Kidney (tissue), 14 donors: ENCODE measurements around the gene CRBN. TPM values are rescaled to one million over a fixed set of nuclear protein-coding genes. Genes with fewer than 3 reads are reported as not detected.
A peak's percentile ranks its signal among the peaks of the same experiment; 100 is the strongest.

ENCODE experiments used
- DNase-seq, 5 donors: peaks; one replicate each; pipeline ENCODE4 v3.0.0-alpha.2; 2013 to 2020
- FAIRE-seq: peaks from 2 replicates; lab custom pipeline; 2012; peaks lifted over from hg19 to GRCh38; lab: Jason Lieb, UNC
- H3K27ac ChIP-seq, 2 donors: one replicate each; pipeline ENCODE4 v1.7.0; 2013; ENCODE audit warnings: low read depth in 2 of 2, low read length in 2 of 2, inconsistent platforms in 1 of 2
- H3K27me3 ChIP-seq: one replicate; pipeline ENCODE4 v1.7.1; 2013; ENCODE audit warnings: low read length, inconsistent platforms; ENCODE audit not compliant: control insufficient read depth, insufficient read depth
- H3K36me3 ChIP-seq, 3 donors: one replicate each; pipeline versions ENCODE4 v1.7.0 to v1.7.1; 2013; ENCODE audit warnings: low read length in 3 of 3, control low read depth in 1 of 3, inconsistent platforms in 1 of 3; ENCODE audit not compliant: insufficient read depth in 3 of 3, control insufficient read depth in 2 of 3
- H3K4me1 ChIP-seq, 3 donors: one replicate each; pipeline versions ENCODE4 v1.7.0 to v1.7.1; 2013; ENCODE audit warnings: low read length in 3 of 3, inconsistent platforms in 1 of 3, low read depth in 1 of 3; ENCODE audit not compliant: control insufficient read depth in 2 of 3, insufficient read depth in 2 of 3
- H3K4me3 ChIP-seq, 3 donors: one replicate each; pipeline versions ENCODE4 v1.7.0 to v1.8.1; 2013; ENCODE audit warnings: low read length in 3 of 3, control low read depth in 1 of 3, inconsistent platforms in 1 of 3
- H3K9ac ChIP-seq, 3 donors: one replicate each; pipeline versions ENCODE4 v1.7.0 to v1.7.1; 2013; ENCODE audit warnings: low read length in 3 of 3, control low read depth in 1 of 3, inconsistent platforms in 1 of 3
- H3K9me3 ChIP-seq, 3 donors: one replicate each; pipeline versions ENCODE4 v1.7.0 to v1.7.1; 2013; ENCODE audit warnings: low read length in 3 of 3, control low read depth in 1 of 3, inconsistent platforms in 1 of 3; ENCODE audit not compliant: control insufficient read depth in 2 of 3, insufficient read depth in 1 of 3
- intact Hi-C: fragments of 100-400 bp; cut with DNase I; formaldehyde crosslinking; loops from one replicate; pipeline ENCODE4 v1.11.1; 2022
- polyA plus RNA-seq: library from polyadenylated mRNA; stranded (reverse); fragments of 350-450 nt; fragmentation: Illumina TruSeq; extraction: RNeasy Lipid Tissue Mini Kit (QIAGEN cat#74804); gene quantifications from one replicate; pipeline ENCODE4 v1.2.3, GENCODE V29; 2014; ENCODE audit warnings: low read depth, low replicate concordance; ENCODE audit not compliant: insufficient read depth
- total RNA-seq: library from RNA; stranded (reverse); fragmentation: NEBNext Ultra II Directional; extraction: Animal tissue kit (Norgen Biotek cat#: 25700); gene quantifications from one replicate; pipeline ENCODE4 v1.2.1, GENCODE V29; 2021
- TF ChIP-seq, protein P1 (sequence below): IDR thresholded peaks from 3 replicates; pipeline ENCODE4 v1.5.1; 2012; ENCODE audit warnings: mild to moderate bottlenecking, moderate library complexity, borderline replicate concordance; ENCODE audit not compliant: insufficient read depth; ENCODE audit errors: extremely low read depth
- donor health status: control.
- donor health status: control.
- donor health status: control.
- donor health status: control.
- donor health status: control.
- donor health status: DM: yes; HTN: yes; CAD: no.
- donor health status: Normal renal cell carcinoma (clear cell type).

Gene CRBN
- total and polyA plus RNA-seq, 2 donors from 2014 or later = 31.0 to 56.7 TPM

DNA sequence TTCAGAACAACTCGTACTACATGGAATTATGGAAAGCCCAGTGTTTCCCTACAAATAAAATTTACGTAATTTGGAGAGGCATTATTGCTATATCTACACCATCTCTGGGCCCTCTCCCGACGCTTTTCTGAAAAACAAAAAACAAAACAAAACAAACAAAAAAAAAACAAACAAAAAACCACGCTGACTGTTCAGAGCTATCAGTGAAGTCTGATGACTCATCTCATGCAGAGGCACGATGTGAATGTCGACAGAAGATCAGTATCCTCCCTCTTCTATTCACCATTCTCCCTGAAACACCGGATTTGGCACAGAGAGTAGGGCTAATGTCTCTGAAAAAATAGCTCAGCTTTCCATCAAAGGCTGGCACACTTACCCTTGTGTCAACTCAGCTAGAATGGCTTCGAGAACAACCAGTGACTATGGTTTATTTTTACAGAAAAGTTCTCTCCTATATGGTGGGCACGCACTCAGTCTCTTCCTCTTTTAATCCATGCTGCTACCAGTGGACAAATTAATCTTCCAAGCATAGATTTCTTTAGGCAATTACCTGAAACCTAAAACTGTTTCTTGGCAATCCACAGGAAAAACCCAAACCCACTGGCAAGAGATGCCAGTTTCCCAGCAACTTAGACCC is 1.5 kb downstream of the CRBN start:
- no peak for DNase-seq
- Histone ChIP-seq H3K27ac (no peak overlapping the region), H3K27me3 (no peaks in the 10 kb centered on the region), H3K4me3 (peak overlapping the region in 2 of 3 donors; percentile 99 to 100), H3K36me3 (peaks cover 4 to 5% (median 4%) of the 10 kb centered on the region in 3 donors), H3K9ac (peak overlapping the region in 1 of 3 donors; percentile 95), H3K9me3 (no peaks in the 10 kb centered on the region), H3K4me1 (peaks cover 0 to 10% (median 0%) of the 10 kb centered on the region in 3 donors)
- TF ChIP-seq, protein P1, sequence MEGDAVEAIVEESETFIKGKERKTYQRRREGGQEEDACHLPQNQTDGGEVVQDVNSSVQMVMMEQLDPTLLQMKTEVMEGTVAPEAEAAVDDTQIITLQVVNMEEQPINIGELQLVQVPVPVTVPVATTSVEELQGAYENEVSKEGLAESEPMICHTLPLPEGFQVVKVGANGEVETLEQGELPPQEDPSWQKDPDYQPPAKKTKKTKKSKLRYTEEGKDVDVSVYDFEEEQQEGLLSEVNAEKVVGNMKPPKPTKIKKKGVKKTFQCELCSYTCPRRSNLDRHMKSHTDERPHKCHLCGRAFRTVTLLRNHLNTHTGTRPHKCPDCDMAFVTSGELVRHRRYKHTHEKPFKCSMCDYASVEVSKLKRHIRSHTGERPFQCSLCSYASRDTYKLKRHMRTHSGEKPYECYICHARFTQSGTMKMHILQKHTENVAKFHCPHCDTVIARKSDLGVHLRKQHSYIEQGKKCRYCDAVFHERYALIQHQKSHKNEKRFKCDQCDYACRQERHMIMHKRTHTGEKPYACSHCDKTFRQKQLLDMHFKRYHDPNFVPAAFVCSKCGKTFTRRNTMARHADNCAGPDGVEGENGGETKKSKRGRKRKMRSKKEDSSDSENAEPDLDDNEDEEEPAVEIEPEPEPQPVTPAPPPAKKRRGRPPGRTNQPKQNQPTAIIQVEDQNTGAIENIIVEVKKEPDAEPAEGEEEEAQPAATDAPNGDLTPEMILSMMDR = no peak
- intact Hi-C loops = no loop called here
- no peak for FAIRE-seq

GRCh38 chr3:3172627-3173026 is 6.9 kb downstream of the CRBN start:
- Histone ChIP-seq H3K27me3 (no peaks in the 10 kb centered on the region), H3K9me3 (no peaks in the 10 kb centered on the region), H3K27ac (peak overlapping the region in 1 of 2 donors; percentile 61), H3K4me3 (no peak overlapping the region), H3K4me1 (peaks cover 0 to 3% (median 0%) of the 10 kb centered on the region in 3 donors), H3K36me3 (peaks cover 13 to 25% (median 14%) of the 10 kb centered on the region in 3 donors), H3K9ac (no peak overlapping the region)
- TF ChIP-seq, protein P1 = no peak
- intact Hi-C loops = no loop called here
- FAIRE-seq = no peak
- no peak for DNase-seq

GRCh38 chr3:3170998-3171397 is 8.5 kb downstream of the CRBN start:
- no peaks in the 10 kb centered on the region for H3K27me3 ChIP-seq
- peak in 2 of 5 donors; percentile 35 to 46 for DNase-seq
- intact Hi-C loops = no loop called here
- FAIRE-seq = peak; percentile 53
- H3K4me1 ChIP-seq = peaks cover 0 to 3% (median 0%) of the 10 kb centered on the region in 3 donors
- no peak overlapping the region for H3K27ac ChIP-seq
- no peaks in the 10 kb centered on the region for H3K9me3 ChIP-seq
- peaks cover 16 to 39% (median 23%) of the 10 kb centered on the region in 3 donors for H3K36me3 ChIP-seq
- TF ChIP-seq, protein P1 = peak; percentile 15
- H3K4me3 ChIP-seq = no peak overlapping the region
- H3K9ac ChIP-seq = no peak overlapping the region
